Upper lobe of right lung (tissue), 1 donor: ENCODE measurements around the gene CCDC91. TPM values are rescaled to one million over a fixed set of nuclear protein-coding genes. Genes with fewer than 3 reads are reported as not detected.

Experiments
- ATAC-seq: fragments of 200-7000 bp; cut with Tn5 transposase; one replicate; pipeline ENCODE4 v1.9.1; 2020; ENCODE audit warnings: mild to moderate bottlenecking, moderate library complexity
- DNase-seq: peaks from one replicate; pipeline ENCODE4 v3.0.0-alpha.2; 2020
- H3K27ac ChIP-seq: fragments of 200-600 bp; one replicate; pipeline ENCODE4 v1.8.0; 2022
- H3K27me3 ChIP-seq: fragments of 200-600 bp; one replicate; pipeline ENCODE4 v1.8.0; 2022; ENCODE audit warnings: mild to moderate bottlenecking
- H3K36me3 ChIP-seq: fragments of 200-600 bp; one replicate; pipeline ENCODE4 v1.8.0; 2022
- H3K4me1 ChIP-seq: fragments of 200-600 bp; one replicate; pipeline ENCODE4 v1.8.0; 2022
- H3K4me3 ChIP-seq: fragments of 200-600 bp; one replicate; pipeline ENCODE4 v1.8.0; 2022; ENCODE audit warnings: mild to moderate bottlenecking
- H3K9me3 ChIP-seq: fragments of 200-600 bp; one replicate; pipeline ENCODE4 v1.8.0; 2022
- intact Hi-C: fragments of 100-400 bp; cut with DNase I; formaldehyde crosslinking; loops from one replicate; pipeline ENCODE4 v1.11.0; 2022
- long read RNA-seq: library from polyadenylated mRNA; unstranded; transcript quantifications from one replicate; pipeline ENCODE4 v2.0.0, GENCODE V29; 2021
- total RNA-seq: library from RNA; stranded (reverse); fragmentation: NEBNext Ultra II Directional; extraction: Animal tissue kit (Norgen Biotek cat#: 25700); gene quantifications from one replicate; pipeline ENCODE4 v1.2.1, GENCODE V29; 2021
- TF ChIP-seq, protein P1 (sequence below): fragments of 200-600 bp; IDR thresholded peaks from one replicate; pipeline ENCODE4 v1.8.0; 2022; ENCODE audit warnings: antibody characterized with exemption
- donor health status: DM: no; HTN: yes; CAD: no; lungs with severe emphysema.

The CCDC91 gene, protein sequence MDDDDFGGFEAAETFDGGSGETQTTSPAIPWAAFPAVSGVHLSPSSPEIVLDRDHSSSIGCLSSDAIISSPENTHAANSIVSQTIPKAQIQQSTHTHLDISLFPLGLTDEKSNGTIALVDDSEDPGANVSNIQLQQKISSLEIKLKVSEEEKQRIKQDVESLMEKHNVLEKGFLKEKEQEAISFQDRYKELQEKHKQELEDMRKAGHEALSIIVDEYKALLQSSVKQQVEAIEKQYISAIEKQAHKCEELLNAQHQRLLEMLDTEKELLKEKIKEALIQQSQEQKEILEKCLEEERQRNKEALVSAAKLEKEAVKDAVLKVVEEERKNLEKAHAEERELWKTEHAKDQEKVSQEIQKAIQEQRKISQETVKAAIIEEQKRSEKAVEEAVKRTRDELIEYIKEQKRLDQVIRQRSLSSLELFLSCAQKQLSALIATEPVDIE
- 33.4 TPM for total RNA-seq
- long read RNA-seq, partial matches to known transcripts = 1 of 34 reads
- long read RNA-seq, other reads (novel, unspliced or antisense) = 32 of 34 reads

DNA sequence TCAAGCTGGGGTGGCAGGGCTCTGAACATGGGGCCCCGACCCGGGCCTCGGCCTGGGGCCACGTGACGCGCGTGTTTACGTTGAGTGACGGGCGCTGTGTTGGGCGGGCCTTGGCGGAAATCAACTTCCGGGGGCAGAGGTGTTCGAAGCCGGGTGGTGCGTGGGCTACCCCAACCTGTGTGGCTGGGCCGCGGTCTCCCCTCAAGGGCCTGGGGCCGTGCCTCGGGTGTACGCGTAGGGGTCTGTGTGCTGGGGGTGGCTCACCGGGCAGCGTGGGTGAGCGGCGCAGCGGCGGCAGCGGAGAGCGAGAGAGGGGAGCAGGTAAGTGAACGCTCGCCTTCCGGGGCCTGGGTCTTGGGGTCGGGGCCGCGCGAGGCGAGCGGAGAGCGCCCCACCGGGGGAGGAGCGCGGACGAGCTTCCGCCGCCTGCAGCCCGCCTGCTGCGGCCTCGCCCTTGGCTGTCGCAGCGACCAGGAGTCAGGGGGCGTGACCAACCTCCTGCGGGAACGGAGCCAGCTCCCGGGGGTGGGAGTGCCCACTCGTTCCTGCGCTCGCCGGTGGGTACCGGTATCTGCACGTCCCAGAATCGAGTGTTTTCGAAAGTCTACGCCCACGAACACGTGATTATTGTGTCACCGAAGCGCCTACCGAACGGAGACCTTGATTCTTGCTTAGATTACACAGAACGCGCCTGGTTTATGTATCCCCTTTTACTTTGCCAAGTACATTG is at the start of gene CCDC91:
TSS of gene CCDC91 (plus strand) at position 136 of the 730 bp plus-strand sequence. CDS start 66,760 bp downstream, outside the sequence.
- no peaks in the 10 kb centered on the region for H3K9me3 ChIP-seq
- intact Hi-C loops = no loop called here
- no peaks in the 10 kb centered on the region for H3K27me3 ChIP-seq
- TF ChIP-seq, protein P1, sequence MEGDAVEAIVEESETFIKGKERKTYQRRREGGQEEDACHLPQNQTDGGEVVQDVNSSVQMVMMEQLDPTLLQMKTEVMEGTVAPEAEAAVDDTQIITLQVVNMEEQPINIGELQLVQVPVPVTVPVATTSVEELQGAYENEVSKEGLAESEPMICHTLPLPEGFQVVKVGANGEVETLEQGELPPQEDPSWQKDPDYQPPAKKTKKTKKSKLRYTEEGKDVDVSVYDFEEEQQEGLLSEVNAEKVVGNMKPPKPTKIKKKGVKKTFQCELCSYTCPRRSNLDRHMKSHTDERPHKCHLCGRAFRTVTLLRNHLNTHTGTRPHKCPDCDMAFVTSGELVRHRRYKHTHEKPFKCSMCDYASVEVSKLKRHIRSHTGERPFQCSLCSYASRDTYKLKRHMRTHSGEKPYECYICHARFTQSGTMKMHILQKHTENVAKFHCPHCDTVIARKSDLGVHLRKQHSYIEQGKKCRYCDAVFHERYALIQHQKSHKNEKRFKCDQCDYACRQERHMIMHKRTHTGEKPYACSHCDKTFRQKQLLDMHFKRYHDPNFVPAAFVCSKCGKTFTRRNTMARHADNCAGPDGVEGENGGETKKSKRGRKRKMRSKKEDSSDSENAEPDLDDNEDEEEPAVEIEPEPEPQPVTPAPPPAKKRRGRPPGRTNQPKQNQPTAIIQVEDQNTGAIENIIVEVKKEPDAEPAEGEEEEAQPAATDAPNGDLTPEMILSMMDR = no peak
- peak within 1 kb of the TSS; percentile 82 for H3K4me3 ChIP-seq
- peak; percentile 96 for DNase-seq
- H3K4me1 ChIP-seq = peaks cover 7% of the 10 kb centered on the region
- ATAC-seq = peak; percentile 96
- H3K27ac ChIP-seq = peak within 1 kb of the TSS; percentile 98
- H3K36me3 ChIP-seq = no peaks in the 10 kb centered on the region

DNA sequence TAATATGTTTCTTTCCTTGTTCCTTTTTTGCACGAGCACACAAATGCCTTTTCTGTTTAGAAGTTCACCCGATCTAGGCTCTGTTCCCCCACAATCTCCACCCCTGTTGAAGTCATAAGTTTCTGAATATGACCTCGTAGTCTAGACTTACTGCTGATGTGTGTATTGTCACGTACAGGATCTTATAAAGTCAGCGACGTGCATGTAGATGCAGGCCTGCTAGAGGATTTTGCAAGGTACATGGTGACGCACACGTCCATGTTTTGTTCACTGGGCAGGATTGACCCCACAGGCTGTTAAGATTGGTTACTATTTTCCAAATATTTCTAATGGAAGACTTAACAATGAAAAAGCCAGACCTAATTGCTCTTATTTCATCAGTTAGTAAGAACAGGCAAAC is 46.2 kb upstream of the CCDC91 start:
- no peak overlapping the region for H3K27ac ChIP-seq
- no peak for ATAC-seq
- no peak for DNase-seq
- no peaks in the 10 kb centered on the region for H3K9me3 ChIP-seq
- H3K36me3 ChIP-seq = no peaks in the 10 kb centered on the region
- H3K4me3 ChIP-seq = no peak overlapping the region
- H3K27me3 ChIP-seq = no peaks in the 10 kb centered on the region
- H3K4me1 ChIP-seq = no peaks in the 10 kb centered on the region
- intact Hi-C loops = no loop called here
- TF ChIP-seq, protein P1 = no peak

DNA sequence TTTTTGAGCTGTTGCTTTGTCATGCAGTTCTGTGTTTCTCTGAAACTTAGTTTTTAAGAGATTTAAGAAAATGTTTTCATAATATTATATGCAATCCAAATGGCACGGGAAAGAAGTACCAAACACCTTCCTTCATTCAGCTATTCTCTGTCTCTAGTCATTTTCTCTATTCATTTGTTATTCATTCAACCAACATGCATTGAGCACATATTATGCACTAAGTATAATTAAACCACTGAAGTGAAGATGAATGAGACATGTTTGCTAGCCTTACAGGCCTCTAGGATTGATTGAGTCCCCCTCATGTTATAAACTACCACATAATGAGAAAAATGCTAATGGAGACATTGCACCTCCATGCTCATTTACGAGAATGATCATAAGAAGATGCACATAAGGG is 45.7 kb upstream of the CCDC91 start:
- no peaks in the 10 kb centered on the region for H3K4me1 ChIP-seq
- ATAC-seq = no peak
- no peaks in the 10 kb centered on the region for H3K36me3 ChIP-seq
- TF ChIP-seq, protein P1 = no peak
- H3K4me3 ChIP-seq = no peak overlapping the region
- no peaks in the 10 kb centered on the region for H3K27me3 ChIP-seq
- H3K27ac ChIP-seq = no peak overlapping the region
- DNase-seq = no peak
- no peaks in the 10 kb centered on the region for H3K9me3 ChIP-seq
- intact Hi-C loops = no loop called here

DNA sequence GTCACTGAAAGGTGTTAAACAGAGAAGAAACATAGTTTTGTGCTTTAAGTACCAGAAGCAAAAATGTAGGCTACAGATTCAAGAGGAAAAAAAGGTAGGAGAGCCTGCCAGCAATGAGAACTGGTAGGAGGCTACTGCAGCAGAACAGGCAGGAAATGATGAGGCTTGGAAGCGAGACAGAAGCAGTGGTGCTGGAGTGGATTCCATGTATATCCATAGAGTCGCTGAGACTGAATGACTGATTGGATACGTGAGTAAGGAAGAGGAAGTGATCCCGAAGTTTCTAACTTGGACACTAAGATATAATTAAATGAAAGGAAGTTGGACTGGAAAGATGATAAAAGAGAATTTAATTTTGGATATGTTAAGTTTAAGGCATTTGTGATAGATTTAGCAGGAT is 45.0 kb upstream of the CCDC91 start:
- no peak for ATAC-seq
- TF ChIP-seq, protein P1 = no peak
- no peak for DNase-seq
- Histone ChIP-seq H3K36me3 (no peaks in the 10 kb centered on the region), H3K9me3 (no peaks in the 10 kb centered on the region), H3K4me3 (no peak overlapping the region), H3K4me1 (no peaks in the 10 kb centered on the region), H3K27ac (no peak overlapping the region), H3K27me3 (no peaks in the 10 kb centered on the region)
- intact Hi-C loops = no loop called here

DNA sequence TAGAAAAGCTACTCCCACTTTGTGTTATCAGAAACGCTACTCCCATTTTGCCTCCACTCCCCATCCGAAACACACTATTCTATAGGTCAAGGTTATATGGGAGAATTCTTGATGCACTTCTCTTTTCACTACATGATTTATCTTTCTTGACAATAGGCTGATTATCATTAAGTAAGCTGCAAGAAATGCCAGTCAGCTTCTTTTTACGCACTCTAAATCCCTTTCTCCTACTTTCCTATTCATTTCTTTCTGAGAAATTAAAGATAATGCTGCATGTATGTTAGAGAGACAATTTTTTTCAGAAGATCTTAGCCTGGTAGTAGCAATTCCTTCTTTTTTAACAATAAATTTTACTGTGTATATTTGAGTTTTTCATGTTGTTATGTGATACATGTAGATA is 41.0 kb upstream of the CCDC91 start:
- DNase-seq = no peak
- no peak for ATAC-seq
- Histone ChIP-seq H3K4me3 (no peak overlapping the region), H3K4me1 (no peaks in the 10 kb centered on the region), H3K27ac (no peak overlapping the region), H3K36me3 (no peaks in the 10 kb centered on the region), H3K9me3 (no peaks in the 10 kb centered on the region), H3K27me3 (no peaks in the 10 kb centered on the region)
- TF ChIP-seq, protein P1 = no peak
- intact Hi-C loops = no loop called here
